DOHH2 (cell line): ENCODE measurements around the gene CACNA1E.

Source experiments
- H3F3A ChIP-seq: fragments of 200-600 bp; sonication (generic), shearing (Covaris generic); 2 replicates; pipeline ENCODE4 v1.6.0; 2016; ENCODE audit warnings: antibody characterized with exemption, mild to moderate bottlenecking; ENCODE audit not compliant: control insufficient read depth, insufficient read depth
- H3K27ac ChIP-seq: fragments of 200-600 bp; sonication (generic); 2 replicates; pipeline ENCODE4 v1.5.1; 2014; ENCODE audit warnings: low read depth, mild to moderate bottlenecking, low read length, moderate library complexity
- H3K27me3 ChIP-seq: fragments of 200-600 bp; sonication (generic); 2 replicates; pipeline ENCODE4 v1.6.1; 2014; ENCODE audit warnings: mild to moderate bottlenecking, low read length, mixed read lengths; ENCODE audit not compliant: control insufficient read depth
- H3K36me3 ChIP-seq: fragments of 200-600 bp; sonication (generic); 2 replicates; pipeline ENCODE4 v1.6.1; 2014; ENCODE audit warnings: mild to moderate bottlenecking, low read length, moderate library complexity, mixed read lengths; ENCODE audit not compliant: control insufficient read depth
- H3K4me1 ChIP-seq: fragments of 200-600 bp; sonication (generic); 2 replicates; pipeline ENCODE4 v1.6.1; 2014; ENCODE audit warnings: mild to moderate bottlenecking, low read length, mixed read lengths; ENCODE audit not compliant: control insufficient read depth
- H3K4me2 ChIP-seq: fragments of 200-600 bp; sonication (generic); 2 replicates; pipeline ENCODE4 v1.6.0; 2014; ENCODE audit warnings: mild to moderate bottlenecking, low read length, moderate library complexity
- H3K4me3 ChIP-seq: fragments of 200-600 bp; sonication (generic); 2 replicates; pipeline ENCODE4 v1.5.1; 2014; ENCODE audit warnings: mild to moderate bottlenecking, low read length, mixed read lengths
- H3K79me2 ChIP-seq: fragments of 200-600 bp; sonication (generic); 2 replicates; pipeline ENCODE4 v1.6.1; 2014; ENCODE audit warnings: mild to moderate bottlenecking, low read length, mixed read lengths; ENCODE audit not compliant: control insufficient read depth
- H3K9me2 ChIP-seq: fragments of 200-600 bp; sonication (generic); replicated peaks from 2 replicates; pipeline ENCODE4 v1.6.1; 2014; ENCODE audit warnings: mild to moderate bottlenecking, low read length, mixed read lengths; ENCODE audit not compliant: control insufficient read depth
- H3K9me3 ChIP-seq: fragments of 200-600 bp; sonication (generic); 2 replicates; pipeline ENCODE4 v1.6.1; 2014; ENCODE audit warnings: antibody characterized with exemption, low read length, mixed read lengths; ENCODE audit not compliant: control insufficient read depth, insufficient read depth
- H4K20me1 ChIP-seq: fragments of 200-600 bp; sonication (generic); 2 replicates; pipeline ENCODE4 v1.6.0; 2014; ENCODE audit warnings: low read depth, mild to moderate bottlenecking, antibody characterized with exemption, low read length, moderate library complexity; ENCODE audit not compliant: control insufficient read depth, insufficient read depth
- CTCF ChIP-seq: fragments of 200-600 bp; sonication (generic); IDR thresholded peaks from one replicate; pipeline ENCODE4 v1.5.1; 2014; ENCODE audit warnings: antibody characterized with exemption, mild to moderate bottlenecking, low read depth, low read length; ENCODE audit not compliant: poor library complexity, severe bottlenecking
- EZH2phosphoT487 ChIP-seq: fragments of 200-600 bp; sonication (generic); IDR thresholded peaks from 2 replicates; pipeline ENCODE4 v1.6.1; 2017; ENCODE audit warnings: borderline replicate concordance, mild to moderate bottlenecking, antibody characterized with exemption, low read length, moderate library complexity, mixed read lengths

The CACNA1E gene

DNA sequence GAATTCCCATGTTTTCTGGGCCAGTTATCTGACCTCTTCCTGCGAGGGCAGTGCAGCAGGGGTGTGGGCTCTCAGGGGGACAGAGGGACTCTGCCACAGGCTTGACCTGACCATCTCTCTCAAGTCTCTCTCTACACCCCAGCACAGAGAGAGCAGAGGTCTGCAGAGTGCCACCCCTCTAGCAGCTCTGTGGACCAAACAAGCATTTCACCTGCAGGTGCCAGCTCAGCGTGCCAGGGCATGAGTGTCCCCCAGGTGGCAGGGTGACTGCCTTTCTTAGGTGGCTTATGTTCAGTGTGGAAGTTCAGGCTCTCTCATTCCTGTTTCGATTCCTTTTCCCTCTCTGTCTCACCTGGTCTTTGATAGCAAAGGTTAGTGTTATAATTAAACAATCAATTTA, 191.3 kb downstream of the CACNA1E start:
- H3K9me3 ChIP-seq: no peaks in the 10 kb centered on the region

DNA sequence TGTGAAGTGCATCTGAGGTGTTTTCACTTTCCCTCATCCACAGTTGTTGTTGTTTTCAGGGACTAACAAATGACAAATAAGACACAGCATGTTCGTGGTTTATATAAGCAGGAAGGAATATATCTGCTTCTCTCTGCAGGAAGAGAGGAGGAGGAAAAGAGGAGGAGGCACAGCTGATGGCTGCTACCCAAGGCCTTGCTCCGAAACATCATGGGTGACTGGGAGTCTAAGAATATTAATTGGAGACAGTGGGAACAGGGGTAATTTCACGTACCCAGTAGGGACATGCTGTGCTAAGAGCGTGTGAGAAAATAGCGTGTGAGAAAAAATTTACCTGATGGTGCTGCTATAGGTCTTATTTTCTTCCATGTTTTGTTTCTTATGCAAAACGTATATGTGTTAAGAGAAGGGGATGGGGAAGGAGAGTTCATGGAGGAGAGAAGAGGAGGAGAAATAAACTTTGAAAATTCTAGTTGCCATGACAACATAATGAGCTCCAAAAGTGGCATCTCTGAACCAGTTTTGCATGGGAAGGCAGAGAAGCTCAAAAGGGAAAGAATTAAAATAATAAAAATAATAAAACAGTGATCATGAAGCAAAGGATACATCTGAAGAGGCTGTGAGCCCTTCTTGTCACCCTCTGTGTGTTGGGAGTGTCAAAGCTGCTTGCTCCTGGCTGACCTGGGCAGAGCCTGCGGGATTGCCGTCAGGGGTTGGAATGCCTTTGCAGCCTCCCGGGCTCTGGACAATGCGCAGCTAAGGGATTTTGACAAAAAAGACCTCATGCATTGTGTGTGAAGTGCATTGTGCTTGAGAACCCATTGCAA, 192.0 kb downstream of the CACNA1E start:
- Histone ChIP-seq H3F3A (no peaks in the 10 kb centered on the region), H3K79me2 (no peaks in the 10 kb centered on the region), H3K27me3 (peaks cover 4% of the 10 kb centered on the region; the same call in 1 of the 2 replicates), H3K4me1 (no peaks in the 10 kb centered on the region), H3K27ac (no peak overlapping the region), H3K9me3 (no peaks in the 10 kb centered on the region), H3K4me2 (no peak overlapping the region), H4K20me1 (0 out of 2 replicates have a peak, but pooled peaks cover 4% of the 10 kb centered on the region), H3K9me2 (no peaks in the 10 kb centered on the region), H3K4me3 (no peak overlapping the region), H3K36me3 (no peaks in the 10 kb centered on the region)
- TF ChIP-seq CTCF (no peak), EZH2phosphoT487 (no peak)

More for the DNA sequence above, 191.3 kb downstream of the CACNA1E start:
- Histone ChIP-seq H3F3A (no peaks in the 10 kb centered on the region), H3K4me2 (no peak overlapping the region), H4K20me1 (0 out of 2 replicates have a peak, but pooled peaks cover 4% of the 10 kb centered on the region), H3K79me2 (no peaks in the 10 kb centered on the region), H3K27ac (no peak overlapping the region), H3K4me3 (no peak overlapping the region), H3K27me3 (peaks cover 4% of the 10 kb centered on the region; the same call in 1 of the 2 replicates), H3K4me1 (no peaks in the 10 kb centered on the region), H3K36me3 (no peaks in the 10 kb centered on the region), H3K9me2 (no peaks in the 10 kb centered on the region)
- TF ChIP-seq EZH2phosphoT487 (no peak), CTCF (no peak)

- Histone ChIP-seq H3K9me3 (no peaks in the 10 kb centered on the region), H3K4me1 (no peaks in the 10 kb centered on the region), H3K36me3 (no peaks in the 10 kb centered on the region), H3K27me3 (peaks cover 4% of the 10 kb centered on the region; the same call in 1 of the 2 replicates), H3K27ac (no peak overlapping the region), H3K4me2 (no peak overlapping the region), H3K79me2 (no peaks in the 10 kb centered on the region), H3F3A (no peaks in the 10 kb centered on the region), H3K9me2 (no peaks in the 10 kb centered on the region), H3K4me3 (no peak overlapping the region), H4K20me1 (0 out of 2 replicates have a peak, but pooled peaks cover 4% of the 10 kb centered on the region)
- TF ChIP-seq EZH2phosphoT487 (no peak), CTCF (no peak)
These were observed 192.5 kb downstream of the CACNA1E start for GRCh38 chr1:181675918-181676190.
